ENCODE measurements around the gene ATP1B4.
"Not testable (repeated sequence)": the region's sequence is repeated elsewhere in the genome, so short reads cannot be mapped to it uniquely, and the experiment has no call there.

Gene ATP1B4

DNA sequence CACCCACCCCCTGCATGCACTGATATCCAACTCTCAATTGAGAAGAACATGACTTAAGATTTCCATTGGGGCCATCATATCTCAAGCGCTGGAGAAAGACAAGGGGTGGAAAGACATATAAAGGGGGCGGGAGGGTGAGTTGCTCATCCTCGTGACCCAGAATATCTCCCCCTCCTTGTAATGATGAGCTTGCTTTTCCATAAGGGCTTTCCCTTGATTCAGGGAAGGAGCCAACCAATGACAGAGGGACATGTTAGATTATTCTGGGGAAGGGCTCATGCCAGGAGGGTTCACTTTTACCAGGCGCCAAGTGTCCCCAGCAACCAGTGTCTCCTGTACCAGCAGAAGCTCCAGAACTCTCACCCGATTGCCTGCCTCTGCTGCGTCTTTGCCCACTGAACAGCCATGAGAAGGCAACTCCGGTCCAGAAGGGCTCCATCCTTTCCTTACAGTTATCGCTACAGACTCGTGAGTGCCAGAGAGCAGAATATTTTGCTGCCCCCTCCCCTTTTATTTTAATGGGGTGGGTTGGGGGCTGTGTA is at the start of gene ATP1B4:
ATP1B4 (plus strand) TSS at position 326 of the 542 bp plus-strand sequence; CDS start at position 406, 80 bp downstream.
- no peak for DNase-seq (ENCODE audit: low spot score)

DNA sequence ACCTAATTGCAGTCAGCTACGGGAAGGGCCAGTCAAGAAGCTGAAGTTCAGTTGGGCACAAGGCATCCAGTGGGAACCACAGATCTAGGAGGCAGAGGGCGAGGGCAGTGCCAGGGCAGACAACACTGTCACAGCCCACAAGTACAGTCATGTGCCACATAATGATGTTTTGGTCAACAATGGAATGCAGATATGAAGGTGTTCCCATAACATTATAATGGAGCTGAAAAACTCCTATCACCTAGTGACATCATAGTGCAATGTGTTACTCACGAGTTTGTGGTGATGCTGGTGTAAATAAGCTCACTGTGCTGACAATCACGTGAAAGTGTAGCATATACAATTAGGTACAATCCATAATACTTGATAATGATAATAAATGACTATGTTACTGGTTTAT is 46.1 kb upstream of the ATP1B4 start:
- DNase-seq (ENCODE audit: low spot score): no peak

DNA sequence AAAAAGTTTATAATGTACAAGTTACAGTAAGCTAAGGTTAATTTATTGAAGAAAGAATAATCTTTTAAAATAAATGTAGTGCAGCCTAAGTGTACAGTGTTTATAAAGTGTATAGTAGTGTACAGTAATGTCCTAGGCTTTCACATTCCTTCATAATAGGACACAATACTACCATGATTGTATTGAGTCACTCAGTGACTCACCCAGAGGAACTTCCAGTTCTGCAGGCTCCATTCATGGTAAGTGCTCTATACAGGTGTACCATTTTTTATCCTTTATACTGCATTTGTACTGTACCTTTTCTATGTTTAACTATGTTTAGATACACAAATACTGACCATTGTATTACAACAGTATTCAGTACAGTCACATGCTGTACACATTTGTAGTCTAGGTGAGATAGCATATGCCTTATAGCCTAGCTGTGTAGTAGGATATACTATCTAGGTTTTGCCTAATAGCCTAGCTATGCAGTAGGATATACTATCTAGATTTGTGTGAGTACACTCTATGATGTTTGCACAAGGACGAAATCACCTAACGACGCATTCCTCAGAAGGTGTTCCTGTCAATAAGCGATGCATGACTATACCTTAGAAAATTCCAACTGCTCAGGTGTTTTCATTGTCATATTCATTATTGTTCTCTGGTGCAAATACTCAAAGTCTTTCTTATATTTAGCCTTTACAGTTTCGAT is 45.2 kb upstream of the ATP1B4 start:
- no peak for DNase-seq (ENCODE audit: low spot score)

- no peak for DNase-seq (ENCODE audit: low spot score)
Measured at GRCh38 chrX:120318411-120318810, 43.5 kb upstream of the ATP1B4 start.

GRCh38 chrX:120321520-120322281 is 40.2 kb upstream of the ATP1B4 start:
- DNase-seq (ENCODE audit: low spot score): no peak

DNA sequence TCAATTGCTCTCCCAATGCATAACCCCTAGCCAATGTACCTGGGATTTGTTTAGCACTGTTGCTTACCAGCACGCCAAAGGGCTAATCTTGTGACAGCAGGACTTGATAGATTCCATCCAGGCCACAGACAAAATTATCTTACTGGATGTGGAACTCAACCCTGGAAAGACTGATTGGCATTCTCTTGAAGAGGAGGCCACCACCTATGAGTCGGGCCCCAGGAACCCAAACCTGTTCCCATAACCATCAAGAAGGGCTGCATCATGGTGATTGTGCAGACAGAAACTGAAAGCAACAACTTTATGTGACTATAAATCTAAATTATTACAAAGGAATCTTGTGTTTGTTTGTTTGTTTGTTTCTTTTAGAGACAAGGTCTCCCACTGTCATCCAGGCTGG is 30.8 kb upstream of the ATP1B4 start:
- no peak for DNase-seq (ENCODE audit: low spot score)

DNA sequence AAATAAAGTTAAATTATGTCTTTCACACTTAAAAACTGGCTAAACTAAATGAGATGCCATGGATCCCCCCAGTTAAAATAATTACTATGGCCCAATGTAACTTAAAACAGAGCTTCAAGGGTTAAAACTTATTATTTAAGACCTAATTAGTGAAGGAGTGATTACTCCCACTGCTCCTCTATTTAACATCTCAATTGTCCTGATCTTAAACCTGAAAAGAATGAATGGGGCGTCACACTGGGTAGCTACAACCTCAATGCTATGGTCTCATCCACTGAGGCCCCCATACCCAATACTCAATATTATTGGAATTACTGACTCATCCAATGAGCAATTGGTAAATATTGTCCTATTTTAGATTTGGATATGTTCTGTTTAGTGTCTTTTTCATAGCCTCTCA is 29.5 kb upstream of the ATP1B4 start:
- DNase-seq (ENCODE audit: low spot score): no peak

DNA sequence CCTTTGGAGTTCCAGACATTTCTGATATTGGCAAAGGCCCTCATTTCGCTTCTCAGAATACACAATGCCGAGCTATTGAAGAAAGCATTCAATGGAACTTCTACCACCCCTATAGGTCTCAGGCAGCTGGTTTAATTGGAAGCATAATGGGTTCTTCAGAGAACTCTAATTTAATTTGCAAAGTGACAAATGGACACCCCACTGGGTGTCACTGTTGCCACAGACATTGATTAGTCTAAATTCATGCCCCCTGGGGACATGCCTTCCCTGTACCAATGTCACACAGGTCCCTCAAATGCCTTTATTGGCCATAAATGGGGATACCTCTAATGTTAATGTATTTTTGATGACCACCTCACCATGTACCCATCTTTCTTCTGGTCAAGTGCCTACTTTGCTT is 27.7 kb upstream of the ATP1B4 start:
- DNase-seq (ENCODE audit: low spot score): no peak

GRCh38 chrX:120334603-120335002 is 27.3 kb upstream of the ATP1B4 start:
- DNase-seq (ENCODE audit: low spot score): no peak

DNA sequence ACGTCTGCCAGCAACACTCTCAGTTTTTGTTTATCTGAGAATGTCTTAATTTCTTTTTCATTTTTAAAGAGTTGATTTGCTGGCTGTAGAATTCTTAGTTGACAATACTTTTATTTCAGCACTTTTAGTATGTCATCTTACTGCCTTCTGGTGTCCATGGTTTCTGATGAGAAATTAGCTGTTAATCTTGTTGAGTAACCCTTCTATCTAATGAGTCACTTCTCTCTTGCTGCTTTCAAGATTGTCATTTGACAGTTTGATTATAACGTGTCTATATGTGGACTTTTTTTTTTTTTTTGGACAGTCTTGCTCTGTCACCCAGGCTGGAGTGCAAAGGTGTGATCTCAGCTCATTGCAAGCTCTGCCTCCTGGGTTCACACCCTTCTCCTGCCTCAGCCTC is 26.6 kb upstream of the ATP1B4 start:
- DNase-seq (ENCODE audit: low spot score): no peak

- no peak for DNase-seq (ENCODE audit: low spot score)
Measured at GRCh38 chrX:120336899-120337298, 25.0 kb upstream of the ATP1B4 start.

DNA sequence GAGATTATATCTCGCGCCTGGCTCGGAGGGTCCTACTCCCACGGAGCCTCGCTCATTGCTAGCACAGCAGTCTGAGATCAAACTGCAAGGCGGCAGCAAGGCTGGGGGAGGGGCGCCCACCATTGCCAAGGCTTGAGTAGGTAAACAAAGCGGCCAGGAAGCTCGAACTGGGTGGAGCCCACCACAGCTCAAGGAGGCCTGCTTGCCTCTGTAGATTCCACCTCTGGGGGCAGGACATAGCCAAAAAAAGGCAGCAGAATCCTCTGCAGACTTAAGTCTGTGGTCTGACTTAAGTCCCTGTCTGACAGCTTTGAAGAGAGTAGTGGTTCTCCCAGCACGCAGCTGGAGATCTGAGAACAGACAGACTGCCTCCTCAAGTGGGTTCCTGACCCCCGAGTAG is 17.3 kb upstream of the ATP1B4 start:
- DNase-seq (ENCODE audit: low spot score): not testable (repeated sequence)

- no peak for DNase-seq (ENCODE audit: low spot score)
Measured at GRCh38 chrX:120350450-120351138, 11.3 kb upstream of the ATP1B4 start.

DNA sequence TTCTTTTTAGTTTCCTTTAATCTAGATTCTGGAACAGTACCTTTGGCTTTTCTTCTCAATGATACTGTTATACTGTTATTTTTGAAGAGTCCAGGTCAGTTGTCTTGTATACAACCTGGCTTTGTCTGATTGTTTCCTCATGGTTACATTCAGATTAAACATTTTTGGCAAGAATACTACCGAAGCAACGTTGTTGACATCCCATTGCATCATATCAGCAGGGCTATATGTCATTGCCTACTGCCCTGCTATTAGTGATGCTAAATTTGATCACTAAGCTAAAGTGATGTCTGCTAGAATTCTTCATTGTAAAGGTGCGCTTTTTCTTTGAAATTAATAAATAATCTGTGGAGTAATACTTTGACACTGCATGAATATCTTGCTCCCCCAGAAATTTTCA is 5.8 kb upstream of the ATP1B4 start:
- DNase-seq (ENCODE audit: low spot score): no peak

DNA sequence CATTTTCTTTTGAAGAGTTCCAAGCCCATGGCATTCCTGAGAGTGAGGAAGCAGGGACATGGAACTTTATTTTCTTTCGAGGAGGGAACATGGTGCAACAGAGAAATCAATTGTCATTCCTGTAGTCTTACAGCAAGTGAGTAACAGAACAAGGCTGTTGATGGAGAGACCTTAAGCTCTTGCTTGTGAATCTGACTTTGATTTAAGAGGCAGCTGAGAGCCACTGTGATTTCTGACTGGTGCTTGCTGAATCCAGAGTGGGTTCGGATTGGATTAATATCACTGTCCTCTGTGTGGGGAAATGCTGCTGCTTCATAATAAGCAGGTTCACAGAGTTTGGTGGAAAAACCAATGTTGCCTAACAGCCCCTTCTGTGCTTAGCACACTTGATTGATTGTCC is 4.7 kb upstream of the ATP1B4 start:
- no peak for DNase-seq (ENCODE audit: low spot score)

- no peak for DNase-seq (ENCODE audit: low spot score)
Measured at GRCh38 chrX:120358737-120359456, 3.0 kb upstream of the ATP1B4 start.

GRCh38 chrX:120365320-120365719 is 3.4 kb downstream of the ATP1B4 start:
- DNase-seq (ENCODE audit: low spot score): peak; percentile 32

DNA sequence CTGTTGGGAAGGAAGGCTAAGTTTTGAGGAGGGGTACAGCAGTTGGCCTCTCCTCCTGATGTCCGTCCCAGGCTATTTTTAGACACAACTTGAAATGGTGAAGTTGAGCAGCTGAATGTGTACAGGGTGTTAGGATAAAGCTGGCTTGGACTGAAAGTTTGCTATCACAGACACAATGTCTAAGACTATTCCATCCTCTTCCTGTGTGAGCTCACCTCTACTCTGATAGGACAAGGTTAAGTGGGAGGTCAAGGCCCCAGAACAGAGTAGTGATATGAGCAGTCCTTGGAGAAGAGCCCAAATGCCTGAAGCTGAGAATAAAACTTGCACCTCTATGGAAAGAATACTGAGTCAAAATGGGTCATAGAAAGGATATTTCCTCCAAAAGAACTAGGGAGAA is 4.1 kb downstream of the ATP1B4 start:
- no peak for DNase-seq (ENCODE audit: low spot score)

GRCh38 chrX:120366794-120367193 is 4.9 kb downstream of the ATP1B4 start:
- DNase-seq (ENCODE audit: low spot score): no peak

GRCh38 chrX:120367402-120368109 is 5.7 kb downstream of the ATP1B4 start:
- no peak for DNase-seq (ENCODE audit: low spot score)

- no peak for DNase-seq (ENCODE audit: low spot score)
Measured at GRCh38 chrX:120372667-120373370, 10.9 kb downstream of the ATP1B4 start.
